GM18505 (cell line): Measurements from ENCODE around the gene PCNX3.

Experiments
- ATAC-seq: cut with Tn5 transposase; IDR thresholded peaks from one replicate; pipeline ENCODE4 v1.9.1; 2021; ENCODE audit not compliant: unreplicated experiment
- POLR2A ChIP-seq: IDR thresholded peaks from 4 replicates; pipeline ENCODE4 v1.6.1; 2011; ENCODE audit warnings: borderline replicate concordance; ENCODE audit not compliant: insufficient read depth, insufficient read length; ENCODE audit errors: extremely low read depth

The PCNX3 gene

GRCh38 chr11:65624931-65625627, 9.5 kb downstream of the PCNX3 start:
- no peak for ATAC-seq

GRCh38 chr11:65625628-65626342, 10.2 kb downstream of the PCNX3 start:
- no peak for ATAC-seq
- TF ChIP-seq POLR2A = no peak

More at GRCh38 chr11:65624931-65625627, 9.5 kb downstream of the PCNX3 start:
- TF ChIP-seq POLR2A = no peak

- TF ChIP-seq POLR2A = no peak
- ATAC-seq = no peak
These were observed 11.6 kb downstream of the PCNX3 start for GRCh38 chr11:65627202-65627601.

GRCh38 chr11:65629579-65629978, 14.0 kb downstream of the PCNX3 start:
- TF ChIP-seq POLR2A = no peak

GRCh38 chr11:65630215-65630614, 14.6 kb downstream of the PCNX3 start:
- no peak for ATAC-seq
- TF ChIP-seq POLR2A = no peak

More at GRCh38 chr11:65629579-65629978, 14.0 kb downstream of the PCNX3 start:
- ATAC-seq = no peak

- no peak for TF ChIP-seq POLR2A
- ATAC-seq = no peak
These were observed 18.0 kb downstream of the PCNX3 start for GRCh38 chr11:65633390-65634108.

- no peak for TF ChIP-seq POLR2A
- ATAC-seq = no peak
These were observed 18.5 kb downstream of the PCNX3 start for GRCh38 chr11:65634109-65634436.

GRCh38 chr11:65634440-65634839, 18.9 kb downstream of the PCNX3 start:
- TF ChIP-seq POLR2A = no peak
- ATAC-seq = no peak

- no peak for ATAC-seq
- TF ChIP-seq POLR2A = no peak
These were observed 19.5 kb downstream of the PCNX3 start for GRCh38 chr11:65634905-65635731.

GRCh38 chr11:65636108-65637031, 20.8 kb downstream of the PCNX3 start:
- no peak for ATAC-seq
- no peak for TF ChIP-seq POLR2A

- no peak for ATAC-seq
- TF ChIP-seq POLR2A = no peak
These were observed 21.5 kb downstream of the PCNX3 start for GRCh38 chr11:65637032-65637557.
